Testis (tissue), 3 donors: ENCODE measurements around the gene KLF7. TPM values are rescaled to one million over a fixed set of nuclear protein-coding genes. Genes with fewer than 3 reads are reported as not detected.

Source experiments
- DNase-seq: peaks from one replicate; pipeline ENCODE4 v3.0.0-alpha.2; 2019
- H3K27ac ChIP-seq, 2 donors: fragments of 200-600 bp; sonication (generic); one replicate each; pipeline ENCODE4 v1.5.1; 2019
- H3K27me3 ChIP-seq: fragments of 200-600 bp; sonication (generic); one replicate; pipeline ENCODE4 v1.5.1; 2019
- H3K36me3 ChIP-seq: fragments of 200-600 bp; sonication (generic); one replicate; pipeline ENCODE4 v1.5.1; 2017; ENCODE audit warnings: low read depth; ENCODE audit errors: missing control alignments
- H3K4me1 ChIP-seq: fragments of 200-600 bp; sonication (generic); one replicate; pipeline ENCODE4 v1.5.1; 2019
- H3K4me3 ChIP-seq, 2 donors: fragments of 200-600 bp; sonication (generic); one replicate each; pipeline ENCODE4 v1.5.1; 2017 to 2019
- H3K9me3 ChIP-seq: fragments of 200-600 bp; sonication (generic); one replicate; pipeline ENCODE4 v1.5.1; 2017
- POLR2A ChIP-seq: fragments of 450-650 bp; IDR thresholded peaks from one replicate; pipeline ENCODE4 v1.6.1; 2017; ENCODE audit warnings: antibody characterized with exemption, mild to moderate bottlenecking, moderate library complexity
- WGBS, 2 donors: methylation state at CpG; one replicate each; pipeline ENCODE4 v1.1.5; 2018; 5-methylcytosine and 5-hydroxymethylcytosine counted together
- intact Hi-C: fragments of 100-400 bp; cut with DNase I; formaldehyde crosslinking; loops from one replicate; pipeline ENCODE4 v1.15.1; 2023; ENCODE audit warnings: low total_unique reads
- polyA plus RNA-seq: library from polyadenylated mRNA; stranded (reverse); fragments of 350-450 nt; fragmentation: Illumina TruSeq; extraction: RNeasy Lipid Tissue Mini Kit (QIAGEN cat#74804); gene quantifications from one replicate; pipeline ENCODE4 v1.2.3, GENCODE V29; 2014; ENCODE audit warnings: low read depth, low replicate concordance; ENCODE audit not compliant: insufficient read depth
- total RNA-seq, 2 donors: library from RNA; depleted of rRNA; stranded (reverse); fragments of >200 nt; gene quantifications; one replicate each; pipeline ENCODE4 v1.2.3, GENCODE V29; 2016
- TF ChIP-seq, protein P1 (sequence below), 3 experiments: fragments of 450-650 bp in 2 of 3; fragments of 200-600 bp in 1 of 3; sonication (generic) in 1 of 3; IDR thresholded peaks; one replicate each; pipeline ENCODE4 v1.5.1; 2016 to 2019; ENCODE audit warnings: antibody characterized with exemption in 3 of 3, mild to moderate bottlenecking in 2 of 3, moderate library complexity in 1 of 3

KLF7 gene
- total and polyA plus RNA-seq, 3 donors from 2014 or later, result 15.1 to 23.2 (median 21.1) TPM

DNA sequence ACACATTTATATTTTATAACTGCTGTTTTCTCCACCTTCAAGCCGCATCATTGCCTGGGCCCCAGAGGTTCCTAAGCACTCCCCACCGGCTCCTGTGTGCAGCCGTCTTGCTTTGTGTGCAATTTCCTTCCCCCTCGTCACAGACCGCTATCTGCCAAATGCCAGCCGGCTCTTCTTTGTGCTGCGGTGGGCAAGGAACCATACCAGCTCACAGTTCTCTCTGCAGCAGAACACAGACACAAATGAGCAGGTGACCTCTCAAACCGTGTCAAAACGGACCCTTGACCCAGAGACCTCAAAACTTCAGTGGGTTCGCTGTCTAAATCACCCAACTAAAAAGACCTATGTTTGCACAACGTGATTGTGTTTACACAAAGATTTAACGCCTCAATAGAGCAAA, 58.2 kb downstream of the KLF7 start:
- Histone ChIP-seq H3K4me1 (no peaks in the 10 kb centered on the region), H3K27ac (no peak overlapping the region), H3K9me3 (no peaks in the 10 kb centered on the region), H3K36me3 (no peaks in the 10 kb centered on the region), H3K27me3 (no peaks in the 10 kb centered on the region), H3K4me3 (no peak overlapping the region)
- DNase-seq, result no peak
- intact Hi-C loops, result no loop called here
- WGBS, 2 donors, result 80 to 86% methylated on average over 12 of the region's 12 CpGs
- TF ChIP-seq, protein P1, sequence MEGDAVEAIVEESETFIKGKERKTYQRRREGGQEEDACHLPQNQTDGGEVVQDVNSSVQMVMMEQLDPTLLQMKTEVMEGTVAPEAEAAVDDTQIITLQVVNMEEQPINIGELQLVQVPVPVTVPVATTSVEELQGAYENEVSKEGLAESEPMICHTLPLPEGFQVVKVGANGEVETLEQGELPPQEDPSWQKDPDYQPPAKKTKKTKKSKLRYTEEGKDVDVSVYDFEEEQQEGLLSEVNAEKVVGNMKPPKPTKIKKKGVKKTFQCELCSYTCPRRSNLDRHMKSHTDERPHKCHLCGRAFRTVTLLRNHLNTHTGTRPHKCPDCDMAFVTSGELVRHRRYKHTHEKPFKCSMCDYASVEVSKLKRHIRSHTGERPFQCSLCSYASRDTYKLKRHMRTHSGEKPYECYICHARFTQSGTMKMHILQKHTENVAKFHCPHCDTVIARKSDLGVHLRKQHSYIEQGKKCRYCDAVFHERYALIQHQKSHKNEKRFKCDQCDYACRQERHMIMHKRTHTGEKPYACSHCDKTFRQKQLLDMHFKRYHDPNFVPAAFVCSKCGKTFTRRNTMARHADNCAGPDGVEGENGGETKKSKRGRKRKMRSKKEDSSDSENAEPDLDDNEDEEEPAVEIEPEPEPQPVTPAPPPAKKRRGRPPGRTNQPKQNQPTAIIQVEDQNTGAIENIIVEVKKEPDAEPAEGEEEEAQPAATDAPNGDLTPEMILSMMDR (IDR thresholded peaks at IDR 0.05), result no peak
- TF ChIP-seq POLR2A, result no peak

DNA sequence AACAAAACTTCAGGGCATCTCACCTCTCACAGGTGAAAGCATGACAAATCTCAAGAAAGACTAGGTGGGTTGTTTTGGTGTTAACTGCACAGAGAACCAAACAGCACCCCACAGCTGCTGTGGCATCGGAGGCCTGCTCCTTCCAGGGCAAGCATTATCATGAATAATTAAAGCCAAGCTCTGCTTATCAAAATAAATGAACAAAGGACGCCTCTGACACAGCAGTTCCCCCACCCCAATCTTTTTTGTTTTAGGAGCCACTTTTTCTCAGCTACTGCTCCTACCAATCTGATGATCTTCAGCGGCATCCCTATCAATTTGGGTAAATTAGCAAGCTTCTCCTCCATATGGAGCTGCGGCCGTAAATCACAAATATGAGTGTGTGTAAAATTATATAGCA, 58.6 kb downstream of the KLF7 start:
- Histone ChIP-seq H3K4me1 (no peaks in the 10 kb centered on the region), H3K36me3 (no peaks in the 10 kb centered on the region), H3K27ac (no peak overlapping the region), H3K4me3 (no peak overlapping the region), H3K9me3 (no peaks in the 10 kb centered on the region), H3K27me3 (no peaks in the 10 kb centered on the region)
- TF ChIP-seq POLR2A, result no peak
- WGBS, 2 donors, result 81 to 84% methylated on average over 5 of the region's 5 CpGs
- intact Hi-C loops, result no loop called here
- DNase-seq, result no peak

DNA sequence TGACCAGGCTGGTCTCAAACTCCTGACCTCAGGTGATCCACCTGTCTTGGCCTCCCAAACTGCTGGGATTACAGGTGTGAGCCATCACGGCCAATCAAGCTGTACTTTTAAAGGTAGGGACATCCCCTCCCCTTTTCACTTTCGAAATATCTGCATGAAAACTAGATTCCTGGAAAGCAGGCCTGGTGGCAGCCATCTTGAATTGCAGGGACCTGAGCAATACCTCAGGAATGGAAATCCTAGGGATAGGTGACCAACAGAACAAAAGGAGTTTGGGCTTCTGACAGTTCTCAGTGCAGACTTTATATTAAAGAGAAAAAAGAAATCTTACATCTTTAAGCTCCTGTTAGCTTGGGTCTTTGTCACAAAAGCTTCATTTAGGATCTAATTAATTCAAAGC, 62.6 kb downstream of the KLF7 start:
- intact Hi-C loops, result no loop called here
- no peaks in the 10 kb centered on the region for H3K36me3 ChIP-seq
- no peaks in the 10 kb centered on the region for H3K4me1 ChIP-seq
- DNase-seq, result no peak
- no peak for TF ChIP-seq POLR2A
- TF ChIP-seq, protein P1 (IDR thresholded peaks at IDR 0.05), result no peak
- H3K27me3 ChIP-seq, result no peaks in the 10 kb centered on the region
- WGBS, 2 donors, result 93 to 95% methylated on average over 2 of the region's 2 CpGs
- H3K4me3 ChIP-seq, result no peak overlapping the region
- no peak overlapping the region for H3K27ac ChIP-seq
- no peaks in the 10 kb centered on the region for H3K9me3 ChIP-seq

DNA sequence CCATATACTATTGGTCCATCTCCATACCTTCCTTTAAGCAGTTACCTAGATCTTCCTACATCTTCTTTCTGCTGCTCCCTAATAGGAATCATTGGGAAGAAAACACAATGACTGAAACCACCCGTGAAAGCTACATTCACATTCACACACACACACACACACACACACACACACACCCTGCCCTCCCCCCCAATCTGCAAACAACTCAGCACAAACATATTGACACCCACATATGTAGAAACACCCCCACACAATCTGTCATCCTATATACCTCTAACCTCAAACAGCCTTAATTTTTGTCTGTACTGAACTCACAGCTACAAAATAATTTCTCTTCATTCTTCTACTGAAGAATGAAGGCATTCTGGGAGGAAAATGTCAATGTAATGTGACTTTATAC, 63.8 kb downstream of the KLF7 start:
- Histone ChIP-seq H3K4me3 (no peak overlapping the region), H3K9me3 (no peaks in the 10 kb centered on the region), H3K36me3 (no peaks in the 10 kb centered on the region), H3K27me3 (no peaks in the 10 kb centered on the region), H3K4me1 (no peaks in the 10 kb centered on the region), H3K27ac (no peak overlapping the region)
- intact Hi-C loops, result no loop called here
- no peak for DNase-seq
- TF ChIP-seq POLR2A, result no peak
- TF ChIP-seq, protein P1 (IDR thresholded peaks at IDR 0.05), result no peak
- 83 to 90% methylated on average over 1 of the region's 1 CpG for WGBS, 2 donors

DNA sequence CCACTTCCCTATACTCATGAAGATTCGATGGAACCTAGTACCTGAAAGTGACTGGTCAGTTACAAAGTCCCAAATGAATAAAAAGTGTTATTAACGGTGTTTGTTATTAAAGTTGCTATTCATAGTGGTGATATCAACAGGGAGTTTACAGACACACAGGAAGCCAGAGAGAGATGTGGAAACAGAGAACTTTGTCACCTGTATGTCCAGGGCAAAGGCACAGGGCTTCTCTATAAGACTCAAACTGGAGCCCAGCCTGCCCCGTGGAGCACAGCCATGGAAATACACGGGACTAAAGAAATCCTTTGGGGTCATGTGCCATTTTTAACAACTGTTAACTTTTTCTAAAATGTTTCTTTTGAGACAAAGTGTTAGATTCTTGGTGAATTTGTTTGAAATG, 68.5 kb downstream of the KLF7 start:
- TF ChIP-seq, protein P1 (IDR thresholded peaks at IDR 0.05), result no peak
- TF ChIP-seq POLR2A, result no peak
- H3K4me1 ChIP-seq, result no peaks in the 10 kb centered on the region

More for the DNA sequence above, 68.5 kb downstream of the KLF7 start:
- no peaks in the 10 kb centered on the region for H3K36me3 ChIP-seq
- no peak overlapping the region for H3K4me3 ChIP-seq
- no peaks in the 10 kb centered on the region for H3K9me3 ChIP-seq
- no peaks in the 10 kb centered on the region for H3K27me3 ChIP-seq
- DNase-seq, result no peak
- intact Hi-C loops, result no loop called here
- 62 to 64% methylated on average over 4 of the region's 4 CpGs for WGBS, 2 donors
- no peak overlapping the region for H3K27ac ChIP-seq
